Keratinocyte (primary cell): ENCODE data around the gene FIGN.

Experiments used
- CTCF ChIP-seq, 3 experiments: IDR thresholded peaks in 1 of 3; conservative IDR thresholded peaks in 1 of 3; optimal IDR thresholded peaks in 1 of 3; 2 replicates in 2 of 3; 3 replicates in 1 of 3; pipeline versions ENCODE3 to v1.5.1; 2011; ENCODE audit warnings: low read length in 3 of 3, mild to moderate bottlenecking in 3 of 3, moderate library complexity in 2 of 3, control low read depth in 1 of 3, inconsistent platforms in 1 of 3; ENCODE audit not compliant: insufficient read depth in 2 of 3; ENCODE audit errors: extremely low read depth in 1 of 3
- EZH2 ChIP-seq: IDR thresholded peaks from one replicate; pipeline ENCODE4 v1.6.1; 2012; ENCODE audit warnings: inconsistent platforms, mild to moderate bottlenecking, low read length, moderate library complexity

GRCh38 chr2:163665817-163666216, 70.0 kb downstream of the FIGN start:
- TF ChIP-seq CTCF (optimal IDR thresholded peaks at IDR 0.05 in 1 of 3, IDR thresholded peaks at IDR 0.05 in 1 of 3, conservative IDR thresholded peaks at IDR 0.05 in 1 of 3; ENCODE audit: extremely low read depth in 1 of 3, insufficient read depth in 2 of 3, low read length in 3 of 3) (no peak), EZH2 (no peak)
